Astrocyte of the cerebellum (primary cell): ENCODE results near the gene DLL1.

ENCODE experiments used
- DNase-seq: peaks from one replicate; pipeline ENCODE4 v3.0.0-alpha.2; 2011; ENCODE audit warnings: low read depth
- H3K4me3 ChIP-seq: 2 replicates; pipeline ENCODE4 v1.5.1; 2011; ENCODE audit warnings: mild to moderate bottlenecking, low read depth, low read length, moderate library complexity
- in situ Hi-C: cut with HindIII; loops from 2 replicates; pipeline ENCODE4 v1.10.0; 2017; ENCODE audit warnings: low sequenced_read_pairs
- TF ChIP-seq, protein P1 (sequence below): IDR thresholded peaks from 2 replicates; pipeline ENCODE4 v1.5.1; 2012; ENCODE audit warnings: low read length, low read depth, moderate library complexity, mild to moderate bottlenecking; ENCODE audit errors: missing control alignments

DLL1 gene

DNA sequence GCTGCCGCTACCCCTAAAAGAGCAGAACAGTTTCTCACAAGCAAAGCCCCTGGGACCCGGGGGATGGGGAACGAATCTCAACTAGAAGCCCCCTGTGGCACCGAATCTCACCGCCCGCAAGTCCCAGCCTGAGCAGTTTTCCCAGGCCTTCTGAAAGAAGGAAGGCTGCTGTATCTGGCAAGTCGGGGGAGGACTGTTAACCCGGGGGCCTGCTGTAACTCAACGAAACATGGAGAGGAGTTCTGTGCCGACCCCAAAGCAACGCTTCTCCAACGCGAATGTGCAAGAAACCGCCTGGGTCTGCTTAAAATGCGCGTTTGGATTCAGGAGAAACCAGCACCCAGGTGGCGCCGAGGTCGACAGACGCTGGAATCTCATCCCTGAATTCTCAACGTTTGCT, 34.2 kb downstream of the DLL1 start:
- TF ChIP-seq, protein P1, sequence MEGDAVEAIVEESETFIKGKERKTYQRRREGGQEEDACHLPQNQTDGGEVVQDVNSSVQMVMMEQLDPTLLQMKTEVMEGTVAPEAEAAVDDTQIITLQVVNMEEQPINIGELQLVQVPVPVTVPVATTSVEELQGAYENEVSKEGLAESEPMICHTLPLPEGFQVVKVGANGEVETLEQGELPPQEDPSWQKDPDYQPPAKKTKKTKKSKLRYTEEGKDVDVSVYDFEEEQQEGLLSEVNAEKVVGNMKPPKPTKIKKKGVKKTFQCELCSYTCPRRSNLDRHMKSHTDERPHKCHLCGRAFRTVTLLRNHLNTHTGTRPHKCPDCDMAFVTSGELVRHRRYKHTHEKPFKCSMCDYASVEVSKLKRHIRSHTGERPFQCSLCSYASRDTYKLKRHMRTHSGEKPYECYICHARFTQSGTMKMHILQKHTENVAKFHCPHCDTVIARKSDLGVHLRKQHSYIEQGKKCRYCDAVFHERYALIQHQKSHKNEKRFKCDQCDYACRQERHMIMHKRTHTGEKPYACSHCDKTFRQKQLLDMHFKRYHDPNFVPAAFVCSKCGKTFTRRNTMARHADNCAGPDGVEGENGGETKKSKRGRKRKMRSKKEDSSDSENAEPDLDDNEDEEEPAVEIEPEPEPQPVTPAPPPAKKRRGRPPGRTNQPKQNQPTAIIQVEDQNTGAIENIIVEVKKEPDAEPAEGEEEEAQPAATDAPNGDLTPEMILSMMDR, result no peak
- H3K4me3 ChIP-seq, result no peak overlapping the region
- DNase-seq, result no peak
- in situ Hi-C loops, result no loop called here

DNA sequence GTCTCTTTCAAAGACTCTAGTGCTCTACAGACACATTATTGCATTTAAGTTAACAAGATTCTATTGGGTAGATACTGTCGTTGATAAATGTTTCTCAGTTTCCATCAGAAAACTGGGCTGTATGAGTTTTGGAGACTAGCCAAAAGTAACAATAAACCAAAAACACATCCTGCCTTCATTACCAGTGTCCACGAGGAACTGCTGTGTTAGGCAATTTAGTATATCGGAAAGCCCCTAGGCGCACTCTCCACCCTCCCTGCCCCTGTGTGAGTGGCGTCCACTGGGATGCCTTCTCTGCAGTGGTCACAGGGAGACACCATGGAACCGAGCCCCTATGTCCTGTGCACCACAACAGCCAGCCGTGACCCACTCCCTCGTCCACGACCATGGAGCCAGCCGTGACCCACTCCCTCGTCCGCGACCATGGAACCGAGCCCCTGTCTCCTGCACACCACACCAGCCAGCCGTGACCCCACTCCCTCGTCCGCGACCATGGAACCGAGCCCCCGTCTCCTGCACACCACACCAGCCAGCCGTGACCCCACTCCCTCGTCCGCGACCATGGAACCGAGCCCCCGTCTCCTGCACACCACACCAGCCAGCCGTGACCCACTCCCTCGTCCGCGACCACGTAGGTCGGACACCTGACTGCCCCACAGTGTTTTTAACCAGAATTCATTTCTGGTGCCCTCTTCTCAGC, 35.3 kb downstream of the DLL1 start:
- no peak overlapping the region for H3K4me3 ChIP-seq
- in situ Hi-C loops, result no loop called here
- TF ChIP-seq, protein P1, result no peak
- no peak for DNase-seq

DNA sequence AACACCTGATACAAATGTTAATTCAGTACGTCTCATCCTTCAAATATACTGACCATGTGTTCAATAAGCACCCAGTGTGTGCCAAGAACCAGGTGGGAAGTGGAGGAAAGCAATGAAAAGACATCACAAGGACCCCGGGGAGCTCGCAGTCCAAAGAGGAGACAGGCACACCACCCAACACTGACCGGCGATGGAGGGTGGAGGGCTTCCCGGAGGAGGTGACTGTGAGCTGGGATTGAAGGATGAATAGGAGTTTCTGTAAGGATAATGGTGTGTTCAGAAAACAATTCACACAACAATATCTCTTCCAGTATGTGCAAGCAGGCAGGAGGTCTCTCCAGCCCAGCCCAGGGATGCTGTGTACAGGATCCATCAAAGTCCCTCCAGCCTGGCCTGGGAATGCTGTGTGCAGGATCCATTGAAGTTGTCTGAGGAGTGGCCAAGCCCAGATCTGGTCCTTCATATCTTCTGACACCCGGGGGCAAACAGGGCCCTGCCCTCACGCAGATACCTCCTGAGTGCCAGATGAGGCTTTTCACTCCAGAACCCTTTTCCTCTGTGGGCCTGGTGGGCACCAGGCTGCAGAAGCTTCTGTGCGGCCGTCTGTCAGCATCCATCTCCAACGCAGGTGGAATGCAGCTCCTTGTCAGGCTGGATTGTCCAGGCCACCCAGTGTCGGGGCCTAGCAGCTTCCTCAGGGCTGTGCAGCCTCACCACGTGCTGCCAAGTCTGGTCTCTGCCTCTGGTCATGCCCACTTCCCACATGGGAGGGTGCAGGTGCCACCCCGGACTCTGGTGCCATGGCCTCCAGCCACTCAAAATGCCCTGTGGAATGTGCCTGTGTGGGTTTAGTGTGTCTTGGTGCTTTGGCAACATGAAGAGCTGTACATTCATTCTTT, 36.3 kb downstream of the DLL1 start:
- DNase-seq, result no peak
- in situ Hi-C loops, result loop anchor here (5.0 kb wide), 1 partner anchor 67 kb away; no protein-coding TSS in a partner anchor
- H3K4me3 ChIP-seq, result no peak overlapping the region
- TF ChIP-seq, protein P1, result no peak

DNA sequence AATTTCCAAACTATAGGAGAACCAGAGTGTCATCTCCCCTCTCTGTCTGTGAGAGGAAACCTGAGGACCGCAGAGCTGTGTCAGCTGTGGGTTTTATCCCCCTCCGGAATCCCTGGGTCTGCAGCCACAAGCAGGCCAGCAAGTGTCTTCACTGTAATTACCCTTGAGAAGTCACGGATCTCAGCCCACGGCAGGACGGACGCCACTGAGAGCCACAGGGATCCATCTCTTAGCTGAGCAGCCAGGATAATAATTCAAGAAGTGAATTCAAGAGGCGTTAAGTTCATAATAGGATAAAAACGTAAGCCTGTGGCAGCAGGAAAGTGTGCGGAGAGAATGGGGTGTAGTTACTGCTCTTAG, 37.0 kb downstream of the DLL1 start:
- TF ChIP-seq, protein P1, result no peak
- in situ Hi-C loops, result loop anchor here (5.0 kb wide), 1 partner anchor 67 kb away; no protein-coding TSS in a partner anchor
- H3K4me3 ChIP-seq, result no peak overlapping the region
- DNase-seq, result no peak

DNA sequence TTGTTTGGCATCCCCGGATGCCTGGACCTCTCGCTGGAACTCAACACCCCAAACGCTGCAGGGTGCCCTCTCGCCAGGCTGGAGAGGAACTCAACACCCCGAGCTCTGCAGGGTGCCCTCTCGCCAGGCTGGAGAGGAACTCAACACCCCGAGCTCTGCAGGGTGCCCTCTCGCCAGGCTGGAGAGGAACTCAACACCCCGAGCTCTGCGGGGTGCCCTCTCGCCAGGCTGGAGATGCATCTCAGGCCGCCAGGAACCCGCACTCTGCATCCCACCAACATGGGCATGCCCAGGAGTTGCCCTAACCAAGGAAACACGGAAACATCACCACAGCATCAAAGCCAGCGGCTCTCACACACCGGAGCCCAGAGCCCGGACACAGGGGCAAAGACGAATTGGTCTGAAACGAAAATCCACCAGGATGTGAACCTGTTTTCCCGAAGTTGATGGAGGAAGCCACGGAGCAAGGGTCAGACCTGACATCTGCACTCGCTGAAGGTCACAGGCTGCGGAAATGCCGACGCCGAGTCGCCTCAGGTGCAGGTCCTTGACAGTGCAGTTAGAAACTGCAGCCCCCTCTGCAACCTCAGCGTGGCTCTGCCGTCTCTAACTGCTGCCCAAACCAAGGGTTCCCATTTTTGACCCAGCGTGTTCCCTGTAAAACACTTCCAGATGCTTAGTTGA, 37.5 kb downstream of the DLL1 start:
- DNase-seq, result no peak
- in situ Hi-C loops, result loop anchor here (5.0 kb wide), 1 partner anchor 66 kb away; no protein-coding TSS in a partner anchor
- no peak overlapping the region for H3K4me3 ChIP-seq
- TF ChIP-seq, protein P1, result no peak
